Cardiac fibroblast (primary cell): ENCODE measurements around the gene DRG2.

Experiments used
- DNase-seq, 2 donors: peaks; one replicate each; pipeline versions ENCODE4 v3.0.0 to v3.0.0-alpha.2; 2010; ENCODE audit warnings: low read depth in 2 of 2
- H3K4me3 ChIP-seq, 2 donors: replicated peaks in 1 of 2; 1 replicate in 1 of 2; 2 replicates in 1 of 2; pipeline ENCODE4 v1.5.1; 2011; ENCODE audit warnings: low read depth in 2 of 2, low read length in 2 of 2, mild to moderate bottlenecking in 2 of 2, moderate library complexity in 1 of 2
- CTCF ChIP-seq: IDR thresholded peaks from one replicate; pipeline ENCODE4 v1.5.1; 2011; ENCODE audit warnings: low read depth, mild to moderate bottlenecking, low read length, inconsistent platforms

Gene DRG2

GRCh38 chr17:18094409-18094807 lies 6.7 kb downstream of the DRG2 start:
- H3K4me3 ChIP-seq: no peak overlapping the region
- no peak for TF ChIP-seq CTCF
- no peak for DNase-seq

- no peak overlapping the region for H3K4me3 ChIP-seq
- no peak for DNase-seq
- no peak for TF ChIP-seq CTCF
These were observed 11.8 kb downstream of the DRG2 start for GRCh38 chr17:18099516-18099915.

GRCh38 chr17:18100616-18101015 lies 12.9 kb downstream of the DRG2 start:
- DNase-seq: no peak
- H3K4me3 ChIP-seq: no peak overlapping the region
- no peak for TF ChIP-seq CTCF

- DNase-seq: no peak
- H3K4me3 ChIP-seq: no peak overlapping the region
- no peak for TF ChIP-seq CTCF
These were observed 14.1 kb downstream of the DRG2 start for GRCh38 chr17:18101828-18102227.

GRCh38 chr17:18102640-18103039 lies 14.9 kb downstream of the DRG2 start:
- no peak overlapping the region for H3K4me3 ChIP-seq
- DNase-seq: no peak
- TF ChIP-seq CTCF: no peak

- no peak for DNase-seq
- TF ChIP-seq CTCF: no peak
- H3K4me3 ChIP-seq: no peak overlapping the region
These were observed 17.3 kb downstream of the DRG2 start for GRCh38 chr17:18105027-18105426.

GRCh38 chr17:18105595-18105994 lies 17.8 kb downstream of the DRG2 start:
- no peak for DNase-seq
- H3K4me3 ChIP-seq: no peak overlapping the region
- TF ChIP-seq CTCF: no peak
